GM12891 (cell line): ENCODE data around the gene GRHL1.

Experiments used
- POLR2A ChIP-seq: IDR thresholded peaks from 2 replicates; pipeline ENCODE4 v1.6.1; 2011; ENCODE audit warnings: low read depth, low read length, control low read depth
- POLR2AphosphoS5 ChIP-seq: IDR thresholded peaks from 2 replicates; pipeline ENCODE4 v1.6.1; 2011; ENCODE audit warnings: low read depth, low read length, control low read depth
- TAF1 ChIP-seq: IDR thresholded peaks from 2 replicates; pipeline ENCODE4 v1.6.1; 2011; ENCODE audit warnings: low read depth, low read length, control low read depth

DNA sequence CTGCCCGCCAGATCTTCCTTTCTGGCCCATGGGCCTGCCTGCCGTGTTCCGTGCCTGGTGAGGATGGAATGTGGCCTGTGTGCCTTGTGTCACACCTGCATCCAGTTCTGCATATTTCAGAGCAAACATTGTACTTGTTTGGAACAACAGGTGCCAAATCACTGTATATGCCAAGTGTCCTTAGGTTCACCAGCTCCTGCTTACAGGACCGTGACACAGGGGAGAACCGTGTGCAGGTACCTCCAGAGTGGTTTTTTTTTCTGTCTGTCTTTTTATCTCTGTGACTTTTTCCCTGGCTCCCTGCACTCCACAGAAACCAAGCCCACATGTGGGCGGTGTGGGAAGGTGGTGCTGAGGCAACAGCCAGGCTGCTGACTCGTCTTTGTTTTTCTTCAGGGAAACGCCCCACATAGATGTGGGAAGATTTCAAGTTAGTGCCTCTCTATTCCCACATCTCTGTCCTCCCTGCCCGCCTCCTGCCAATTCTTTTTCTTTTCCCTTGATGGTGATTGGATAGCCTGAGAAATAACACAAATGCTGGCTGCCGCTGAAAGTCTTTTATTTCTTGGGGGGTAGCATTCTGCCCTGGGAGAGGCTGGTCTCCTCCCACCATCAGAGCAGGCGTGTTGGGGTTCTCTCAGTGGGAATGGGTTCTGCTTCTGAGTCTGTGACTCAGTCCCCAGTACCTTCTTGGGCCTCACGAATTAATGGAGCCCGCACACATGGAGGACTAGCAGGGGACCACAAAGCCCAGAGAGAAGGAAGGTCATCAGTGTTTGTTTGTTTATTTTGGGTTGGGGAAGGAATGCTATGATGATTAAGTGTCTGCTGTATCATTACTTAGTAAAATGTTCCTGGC is 21.4 kb downstream of the GRHL1 start:
- TF ChIP-seq POLR2A (no peak), TAF1 (no peak), POLR2AphosphoS5 (no peak)
